GM18508 (cell line): ENCODE results near the gene SIAE.
A peak's percentile ranks its signal among the peaks of the same experiment; 100 is the strongest.

ENCODE experiments used
- ATAC-seq: cut with Tn5 transposase; IDR thresholded peaks from one replicate; pipeline ENCODE4 v1.9.1; 2021; ENCODE audit warnings: moderate number of reproducible peaks; ENCODE audit not compliant: insufficient read depth, unreplicated experiment

SIAE gene

GRCh38 chr11:124673333-124674167 is at the start of gene SIAE, which contains the start of gene SPA17:
SIAE (minus strand) TSS chr11:124673739; CDS start chr11:124673708, 31 bp downstream.
SPA17 (plus strand) TSS chr11:124673904; CDS start chr11:124675265, 1,361 bp downstream.
- ATAC-seq, result peak; percentile 49

- ATAC-seq, result no peak
These were observed 48.6 kb upstream of the SIAE start for GRCh38 chr11:124722176-124722575.

GRCh38 chr11:124719534-124719933 is 46.0 kb upstream of the SIAE start:
- no peak for ATAC-seq

- ATAC-seq, result no peak
These were observed 45.3 kb upstream of the SIAE start for GRCh38 chr11:124718801-124719200.

- ATAC-seq, result no peak
These were observed 44.5 kb upstream of the SIAE start for GRCh38 chr11:124717786-124718651.

GRCh38 chr11:124717421-124717785 is 43.9 kb upstream of the SIAE start:
- ATAC-seq, result no peak

GRCh38 chr11:124716591-124716990 is 43.1 kb upstream of the SIAE start:
- no peak for ATAC-seq

GRCh38 chr11:124712392-124712791 is 38.9 kb upstream of the SIAE start:
- ATAC-seq, result no peak

GRCh38 chr11:124707829-124708228 is 34.3 kb upstream of the SIAE start:
- no peak for ATAC-seq

- no peak for ATAC-seq
These were observed 26.5 kb upstream of the SIAE start for GRCh38 chr11:124700028-124700427.

GRCh38 chr11:124699547-124699946 is 26.0 kb upstream of the SIAE start:
- ATAC-seq, result no peak

- ATAC-seq, result no peak
These were observed 19.6 kb upstream of the SIAE start for GRCh38 chr11:124693142-124693541.

- ATAC-seq, result no peak
These were observed 8.9 kb upstream of the SIAE start for GRCh38 chr11:124682443-124682842.

GRCh38 chr11:124681421-124681820 is 7.9 kb upstream of the SIAE start:
- no peak for ATAC-seq

- ATAC-seq, result no peak
These were observed 4.9 kb upstream of the SIAE start for GRCh38 chr11:124678416-124678815.

- no peak for ATAC-seq
These were observed 2.8 kb upstream of the SIAE start for GRCh38 chr11:124676386-124676785.

- no peak for ATAC-seq
These were observed 1.0 kb upstream of the SIAE start for GRCh38 chr11:124674571-124674970.

- no peak for ATAC-seq
These were observed 604 bp upstream of the SIAE start for GRCh38 chr11:124674168-124674517.

GRCh38 chr11:124672536-124673215 is 863 bp downstream of the SIAE start:
- ATAC-seq, result no peak

GRCh38 chr11:124670732-124671131 is 2.8 kb downstream of the SIAE start:
- no peak for ATAC-seq

- peak; percentile 31 for ATAC-seq
These were observed 4.3 kb downstream of the SIAE start for GRCh38 chr11:124669193-124669592.
